Measurements from ENCODE around the gene FRMD4B.

FRMD4B gene

DNA sequence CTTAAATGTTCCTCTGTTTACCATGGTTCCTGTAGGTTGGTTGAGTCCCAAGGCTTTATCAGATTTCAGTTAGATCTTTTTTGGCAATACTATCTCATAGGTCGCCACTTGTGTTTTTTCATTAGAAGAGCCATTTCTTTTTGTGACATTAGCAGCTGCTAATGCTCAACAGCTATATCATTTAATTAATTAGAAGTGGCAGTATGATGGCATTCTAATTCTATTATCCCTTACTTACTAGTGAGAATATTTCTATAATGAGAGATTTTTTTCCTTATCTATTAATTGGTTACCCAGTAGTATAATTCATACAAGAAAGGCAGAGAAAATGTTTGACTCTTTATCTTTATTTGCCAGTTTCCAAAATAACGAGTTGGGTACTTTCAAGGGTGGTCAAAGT, 25.2 kb downstream of the FRMD4B start:
- Histone ChIP-seq H3K36me3 (ENCODE audit: control insufficient read depth, insufficient read depth, low read length) (no peaks in the 10 kb centered on the region), H3K9me3 (ENCODE audit: control insufficient read depth, low read length) (no peaks in the 10 kb centered on the region), H3K4me3 (ENCODE audit: low read depth, low read length) (no peak overlapping the region), H3K9ac (no peak overlapping the region), H3K27me3 (ENCODE audit: control insufficient read depth, insufficient read depth, low read length) (no peaks in the 10 kb centered on the region), H3K4me1 (no peaks in the 10 kb centered on the region), H2AFZ (no peak overlapping the region), H3K27ac (no peak overlapping the region), H3K79me2 (no peaks in the 10 kb centered on the region), H3K4me2 (ENCODE audit: low read length) (no peak overlapping the region)
- TF ChIP-seq, protein P1, sequence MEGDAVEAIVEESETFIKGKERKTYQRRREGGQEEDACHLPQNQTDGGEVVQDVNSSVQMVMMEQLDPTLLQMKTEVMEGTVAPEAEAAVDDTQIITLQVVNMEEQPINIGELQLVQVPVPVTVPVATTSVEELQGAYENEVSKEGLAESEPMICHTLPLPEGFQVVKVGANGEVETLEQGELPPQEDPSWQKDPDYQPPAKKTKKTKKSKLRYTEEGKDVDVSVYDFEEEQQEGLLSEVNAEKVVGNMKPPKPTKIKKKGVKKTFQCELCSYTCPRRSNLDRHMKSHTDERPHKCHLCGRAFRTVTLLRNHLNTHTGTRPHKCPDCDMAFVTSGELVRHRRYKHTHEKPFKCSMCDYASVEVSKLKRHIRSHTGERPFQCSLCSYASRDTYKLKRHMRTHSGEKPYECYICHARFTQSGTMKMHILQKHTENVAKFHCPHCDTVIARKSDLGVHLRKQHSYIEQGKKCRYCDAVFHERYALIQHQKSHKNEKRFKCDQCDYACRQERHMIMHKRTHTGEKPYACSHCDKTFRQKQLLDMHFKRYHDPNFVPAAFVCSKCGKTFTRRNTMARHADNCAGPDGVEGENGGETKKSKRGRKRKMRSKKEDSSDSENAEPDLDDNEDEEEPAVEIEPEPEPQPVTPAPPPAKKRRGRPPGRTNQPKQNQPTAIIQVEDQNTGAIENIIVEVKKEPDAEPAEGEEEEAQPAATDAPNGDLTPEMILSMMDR (IDR thresholded peaks at IDR 0.05) = no peak

- TF ChIP-seq, protein P1 (IDR thresholded peaks at IDR 0.05) = no peak
- H3K36me3 ChIP-seq (ENCODE audit: control insufficient read depth, insufficient read depth, low read length) = no peaks in the 10 kb centered on the region
- H3K9me3 ChIP-seq (ENCODE audit: control insufficient read depth, low read length) = no peaks in the 10 kb centered on the region
- no peak overlapping the region for H3K9ac ChIP-seq
- H3K4me2 ChIP-seq (ENCODE audit: low read length) = no peak overlapping the region
- H3K4me3 ChIP-seq (ENCODE audit: low read depth, low read length) = no peak overlapping the region
- H3K27ac ChIP-seq = no peak overlapping the region
- no peaks in the 10 kb centered on the region for H3K27me3 ChIP-seq (ENCODE audit: control insufficient read depth, insufficient read depth, low read length)
- H3K79me2 ChIP-seq = no peaks in the 10 kb centered on the region
- H2AFZ ChIP-seq = no peak overlapping the region
- H3K4me1 ChIP-seq = no peaks in the 10 kb centered on the region
These were observed 26.0 kb downstream of the FRMD4B start for GRCh38 chr3:69359916-69360315.

DNA sequence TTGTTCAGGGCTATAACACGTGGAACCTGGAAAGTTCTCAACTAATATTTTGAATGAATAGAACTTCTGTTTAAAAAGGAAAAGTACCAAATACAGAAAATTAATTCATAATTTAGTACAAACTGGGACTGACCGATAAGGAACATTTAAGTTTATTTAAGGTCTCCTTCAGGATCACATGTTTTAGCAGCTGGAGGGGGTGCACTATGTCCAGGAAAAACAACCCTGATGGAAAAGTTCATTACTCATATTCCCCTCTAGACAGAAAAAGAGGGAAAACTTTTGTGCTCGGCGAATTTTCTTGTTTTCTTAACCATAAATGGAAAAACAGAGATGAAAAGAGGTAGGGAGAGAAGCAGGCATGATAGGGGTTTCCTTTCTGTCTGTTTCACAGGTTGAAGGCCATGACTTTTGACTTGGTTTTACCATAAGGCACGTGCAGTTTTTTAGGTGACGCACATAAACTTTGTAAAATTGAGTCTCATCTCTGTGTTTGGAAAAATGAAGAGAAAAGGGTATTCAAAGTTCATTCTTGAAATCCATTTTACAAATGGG, 26.5 kb downstream of the FRMD4B start:
- Histone ChIP-seq H3K4me2 (ENCODE audit: low read length) (no peak overlapping the region), H3K9me3 (ENCODE audit: control insufficient read depth, low read length) (no peaks in the 10 kb centered on the region), H3K27me3 (ENCODE audit: control insufficient read depth, insufficient read depth, low read length) (no peaks in the 10 kb centered on the region), H3K36me3 (ENCODE audit: control insufficient read depth, insufficient read depth, low read length) (no peaks in the 10 kb centered on the region), H3K9ac (no peak overlapping the region), H3K79me2 (no peaks in the 10 kb centered on the region), H3K27ac (no peak overlapping the region), H2AFZ (no peak overlapping the region), H3K4me1 (no peaks in the 10 kb centered on the region), H3K4me3 (ENCODE audit: low read depth, low read length) (no peak overlapping the region)
- TF ChIP-seq, protein P1 (IDR thresholded peaks at IDR 0.05) = no peak

DNA sequence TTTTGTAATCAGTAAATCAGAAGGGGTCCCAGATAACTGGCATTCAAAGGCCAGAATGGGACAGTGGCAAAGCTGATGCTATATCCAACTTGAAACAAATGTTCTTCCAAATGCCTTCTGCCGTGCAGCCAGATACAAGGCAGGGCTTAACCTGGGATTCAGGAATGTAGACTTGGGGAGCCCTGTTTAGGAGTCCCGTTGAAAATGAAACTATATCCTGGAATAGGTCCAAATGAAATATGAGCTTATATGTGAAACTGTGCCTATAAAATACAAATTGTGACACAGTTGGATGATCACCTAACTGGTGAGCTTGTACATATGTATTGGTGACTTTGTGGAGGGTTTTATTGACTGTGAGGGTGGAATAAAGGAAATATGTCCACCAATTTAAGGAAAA, 28.7 kb downstream of the FRMD4B start:
- H3K36me3 ChIP-seq (ENCODE audit: control insufficient read depth, insufficient read depth, low read length) = no peaks in the 10 kb centered on the region
- no peaks in the 10 kb centered on the region for H3K27me3 ChIP-seq (ENCODE audit: control insufficient read depth, insufficient read depth, low read length)
- H2AFZ ChIP-seq = no peak overlapping the region
- H3K9me3 ChIP-seq (ENCODE audit: control insufficient read depth, low read length) = no peaks in the 10 kb centered on the region
- H3K4me2 ChIP-seq (ENCODE audit: low read length) = no peak overlapping the region
- TF ChIP-seq, protein P1 (IDR thresholded peaks at IDR 0.05) = no peak
- no peak overlapping the region for H3K4me3 ChIP-seq (ENCODE audit: low read depth, low read length)
- no peak overlapping the region for H3K9ac ChIP-seq
- no peaks in the 10 kb centered on the region for H3K4me1 ChIP-seq
- H3K79me2 ChIP-seq = no peaks in the 10 kb centered on the region
- no peak overlapping the region for H3K27ac ChIP-seq

- Histone ChIP-seq H3K27ac (no peak overlapping the region), H3K9ac (no peak overlapping the region), H3K79me2 (no peaks in the 10 kb centered on the region), H3K4me2 (ENCODE audit: low read length) (no peak overlapping the region), H3K9me3 (ENCODE audit: control insufficient read depth, low read length) (no peaks in the 10 kb centered on the region), H2AFZ (no peak overlapping the region), H3K4me3 (ENCODE audit: low read depth, low read length) (no peak overlapping the region), H3K4me1 (no peaks in the 10 kb centered on the region), H3K27me3 (ENCODE audit: control insufficient read depth, insufficient read depth, low read length) (no peaks in the 10 kb centered on the region), H3K36me3 (ENCODE audit: control insufficient read depth, insufficient read depth, low read length) (no peaks in the 10 kb centered on the region)
- TF ChIP-seq, protein P1 (IDR thresholded peaks at IDR 0.05) = no peak
These were observed 30.9 kb downstream of the FRMD4B start for GRCh38 chr3:69354948-69355347.
